Sigmoid colon (tissue), 4 donors: ENCODE data around the gene CNRIP1.

Source experiments
- EP300 ChIP-seq, 4 donors: sonication (generic); formaldehyde crosslinking; IDR thresholded peaks; one replicate each; pipeline ENCODE4 v1.6.1; 2017; ENCODE audit warnings: antibody characterized with exemption in 4 of 4
- POLR2A ChIP-seq, 2 donors: fragments of 450-650 bp; IDR thresholded peaks; one replicate each; pipeline ENCODE4 v1.6.1; 2016; ENCODE audit warnings: antibody characterized with exemption in 2 of 2, mild to moderate bottlenecking in 2 of 2, moderate library complexity in 2 of 2
- POLR2AphosphoS5 ChIP-seq, 4 donors: sonication (generic); formaldehyde crosslinking; IDR thresholded peaks; one replicate each; pipeline ENCODE4 v1.6.1; 2017; ENCODE audit warnings: antibody characterized with exemption in 4 of 4

- TF ChIP-seq EP300 (IDR thresholded peaks at IDR 0.05) (no peak), POLR2AphosphoS5 (IDR thresholded peaks at IDR 0.05) (no peak), POLR2A (IDR thresholded peaks at IDR 0.05) (no peak)
Observed at GRCh38 chr2:68341583-68341982, 21.8 kb upstream of the CNRIP1 start.
